ENCODE data around the gene ISY1.
A peak's percentile ranks its signal among the peaks of the same experiment; 100 is the strongest.
"Not testable (repeated sequence)": the region's sequence is repeated elsewhere in the genome, so short reads cannot be mapped to it uniquely, and the experiment has no call there.

The ISY1 gene

GRCh38 chr3:129164500-129164899, 3.6 kb upstream of the ISY1 start:
- Histone ChIP-seq H3K4me1 (ENCODE audit: control insufficient read depth, insufficient read depth, low read length) (peaks cover 16% of the 10 kb centered on the region), H3K4me2 (ENCODE audit: low read length) (no peak overlapping the region), H3K36me3 (ENCODE audit: insufficient read depth, low read length) (peaks cover 36% of the 10 kb centered on the region), H3K27me3 (ENCODE audit: control insufficient read depth, insufficient read depth, low read length) (no peaks in the 10 kb centered on the region), H3K9ac (ENCODE audit: low read depth, low read length) (no peak overlapping the region), H3K9me3 (replicated peaks; ENCODE audit: low read length) (no peaks in the 10 kb centered on the region), H3K4me3 (ENCODE audit: low read length) (no peak overlapping the region)

- Histone ChIP-seq H3K9ac (ENCODE audit: low read depth, low read length) (peak overlapping the region; percentile 91), H3K27me3 (ENCODE audit: control insufficient read depth, insufficient read depth, low read length) (no peaks in the 10 kb centered on the region), H3K36me3 (ENCODE audit: insufficient read depth, low read length) (peaks cover 34% of the 10 kb centered on the region), H3K9me3 (replicated peaks; ENCODE audit: low read length) (no peaks in the 10 kb centered on the region), H3K4me2 (ENCODE audit: low read length) (peak overlapping the region; percentile 93), H3K4me3 (ENCODE audit: low read length) (no peak overlapping the region), H3K4me1 (ENCODE audit: control insufficient read depth, insufficient read depth, low read length) (peaks cover 19% of the 10 kb centered on the region)
Observed at GRCh38 chr3:129162729-129163579, 2.1 kb upstream of the ISY1 start.

- peak overlapping the region; percentile 78 for H3K4me3 ChIP-seq (ENCODE audit: low read length)
Observed at GRCh38 chr3:129161860-129162271, 1.0 kb upstream of the ISY1 start.

GRCh38 chr3:129144786-129145185, 16.1 kb downstream of the ISY1 start:
- H3K36me3 ChIP-seq (ENCODE audit: insufficient read depth, low read length) = peaks cover 17% of the 10 kb centered on the region
- H3K27me3 ChIP-seq (ENCODE audit: control insufficient read depth, insufficient read depth, low read length) = no peaks in the 10 kb centered on the region
- no peaks in the 10 kb centered on the region for H3K9me3 ChIP-seq (replicated peaks; ENCODE audit: low read length)
- H3K4me3 ChIP-seq (ENCODE audit: low read length) = no peak overlapping the region
- no peaks in the 10 kb centered on the region for H3K4me1 ChIP-seq (ENCODE audit: control insufficient read depth, insufficient read depth, low read length)
- no peak overlapping the region for H3K4me2 ChIP-seq (ENCODE audit: low read length)
- H3K9ac ChIP-seq (ENCODE audit: low read depth, low read length) = no peak overlapping the region

More at GRCh38 chr3:129161860-129162271, 1.0 kb upstream of the ISY1 start:
- Histone ChIP-seq H3K9me3 (replicated peaks; ENCODE audit: low read length) (no peaks in the 10 kb centered on the region), H3K27me3 (ENCODE audit: control insufficient read depth, insufficient read depth, low read length) (no peaks in the 10 kb centered on the region), H3K4me2 (ENCODE audit: low read length) (peak overlapping the region; percentile 93), H3K36me3 (ENCODE audit: insufficient read depth, low read length) (peaks cover 28% of the 10 kb centered on the region), H3K9ac (ENCODE audit: low read depth, low read length) (peak overlapping the region; percentile 91), H3K4me1 (ENCODE audit: control insufficient read depth, insufficient read depth, low read length) (peaks cover 19% of the 10 kb centered on the region)

- H3K9me3 ChIP-seq (replicated peaks; ENCODE audit: low read length); H3K4me3 ChIP-seq (ENCODE audit: low read length); H3K4me2 ChIP-seq (ENCODE audit: low read length); H3K9ac ChIP-seq (ENCODE audit: low read depth, low read length); H3K27me3 ChIP-seq (ENCODE audit: control insufficient read depth, insufficient read depth, low read length); H3K4me1 ChIP-seq (ENCODE audit: control insufficient read depth, insufficient read depth, low read length): not testable (repeated sequence)
- peaks cover 25% of the 10 kb centered on the region for H3K36me3 ChIP-seq (ENCODE audit: insufficient read depth, low read length)
Observed at GRCh38 chr3:129141011-129141410, 19.9 kb downstream of the ISY1 start.

- H3K9ac ChIP-seq (ENCODE audit: low read depth, low read length) = no peak overlapping the region
- H3K4me2 ChIP-seq (ENCODE audit: low read length) = no peak overlapping the region
- H3K9me3 ChIP-seq (replicated peaks; ENCODE audit: low read length) = no peaks in the 10 kb centered on the region
- no peaks in the 10 kb centered on the region for H3K27me3 ChIP-seq (ENCODE audit: control insufficient read depth, insufficient read depth, low read length)
- no peaks in the 10 kb centered on the region for H3K4me1 ChIP-seq (ENCODE audit: control insufficient read depth, insufficient read depth, low read length)
- peaks cover 27% of the 10 kb centered on the region for H3K36me3 ChIP-seq (ENCODE audit: insufficient read depth, low read length)
- no peak overlapping the region for H3K4me3 ChIP-seq (ENCODE audit: low read length)
Observed at GRCh38 chr3:129139911-129140310, 21.0 kb downstream of the ISY1 start.

GRCh38 chr3:129136275-129136674, 24.6 kb downstream of the ISY1 start:
- H3K27me3 ChIP-seq (ENCODE audit: control insufficient read depth, insufficient read depth, low read length); H3K9ac ChIP-seq (ENCODE audit: low read depth, low read length); H3K4me2 ChIP-seq (ENCODE audit: low read length); H3K9me3 ChIP-seq (replicated peaks; ENCODE audit: low read length); H3K4me3 ChIP-seq (ENCODE audit: low read length); H3K4me1 ChIP-seq (ENCODE audit: control insufficient read depth, insufficient read depth, low read length): not testable (repeated sequence)
- H3K36me3 ChIP-seq (ENCODE audit: insufficient read depth, low read length) = peaks cover 44% of the 10 kb centered on the region

- no peaks in the 10 kb centered on the region for H3K4me1 ChIP-seq (ENCODE audit: control insufficient read depth, insufficient read depth, low read length)
- no peak overlapping the region for H3K4me2 ChIP-seq (ENCODE audit: low read length)
- H3K27me3 ChIP-seq (ENCODE audit: control insufficient read depth, insufficient read depth, low read length) = no peaks in the 10 kb centered on the region
- peaks cover 62% of the 10 kb centered on the region for H3K36me3 ChIP-seq (ENCODE audit: insufficient read depth, low read length)
- no peak overlapping the region for H3K9ac ChIP-seq (ENCODE audit: low read depth, low read length)
- H3K9me3 ChIP-seq (replicated peaks; ENCODE audit: low read length) = no peaks in the 10 kb centered on the region
- no peak overlapping the region for H3K4me3 ChIP-seq (ENCODE audit: low read length)
Observed at GRCh38 chr3:129132097-129132866, 28.6 kb downstream of the ISY1 start.

- no peaks in the 10 kb centered on the region for H3K4me1 ChIP-seq (ENCODE audit: control insufficient read depth, insufficient read depth, low read length)
- no peak overlapping the region for H3K9ac ChIP-seq (ENCODE audit: low read depth, low read length)
- no peaks in the 10 kb centered on the region for H3K27me3 ChIP-seq (ENCODE audit: control insufficient read depth, insufficient read depth, low read length)
- H3K4me2 ChIP-seq (ENCODE audit: low read length) = no peak overlapping the region
- no peak overlapping the region for H3K4me3 ChIP-seq (ENCODE audit: low read length)
- no peaks in the 10 kb centered on the region for H3K9me3 ChIP-seq (replicated peaks; ENCODE audit: low read length)
- peaks cover 59% of the 10 kb centered on the region for H3K36me3 ChIP-seq (ENCODE audit: insufficient read depth, low read length)
Observed at GRCh38 chr3:129131465-129132088, 29.3 kb downstream of the ISY1 start.

- Histone ChIP-seq H3K9ac (ENCODE audit: low read depth, low read length) (no peak overlapping the region), H3K4me2 (ENCODE audit: low read length) (no peak overlapping the region), H3K27me3 (ENCODE audit: control insufficient read depth, insufficient read depth, low read length) (no peaks in the 10 kb centered on the region), H3K4me1 (ENCODE audit: control insufficient read depth, insufficient read depth, low read length) (no peaks in the 10 kb centered on the region), H3K36me3 (ENCODE audit: insufficient read depth, low read length) (peaks cover 59% of the 10 kb centered on the region), H3K9me3 (replicated peaks; ENCODE audit: low read length) (no peaks in the 10 kb centered on the region), H3K4me3 (ENCODE audit: low read length) (no peak overlapping the region)
Observed at GRCh38 chr3:129130291-129130813, 30.5 kb downstream of the ISY1 start.
